GM12873 (cell line): ENCODE results near the gene HSD11B2.

Experiments used
- CTCF ChIP-seq: IDR thresholded peaks from 2 replicates; pipeline ENCODE4 v1.5.1; 2012; ENCODE audit warnings: low read depth, mild to moderate bottlenecking, moderate library complexity, low read length, control low read depth; ENCODE audit not compliant: insufficient read depth; ENCODE audit errors: missing control alignments

Gene HSD11B2

GRCh38 chr16:67415872-67416793 lies 14.8 kb upstream of the HSD11B2 start, which contains the start of gene ZDHHC1:
Gene ZDHHC1 (minus strand): TSS chr16:67416477. CDS start chr16:67407775, 8,702 bp downstream.
- peak; percentile 67 for TF ChIP-seq CTCF

GRCh38 chr16:67417333-67418061 lies 13.4 kb upstream of the HSD11B2 start:
- no peak for TF ChIP-seq CTCF

- TF ChIP-seq CTCF: no peak
Observed at GRCh38 chr16:67419502-67419901, 11.4 kb upstream of the HSD11B2 start.

- no peak for TF ChIP-seq CTCF
Observed at GRCh38 chr16:67419931-67420330, 11.0 kb upstream of the HSD11B2 start.

GRCh38 chr16:67421030-67421429 lies 9.9 kb upstream of the HSD11B2 start:
- TF ChIP-seq CTCF: no peak

- no peak for TF ChIP-seq CTCF
Observed at GRCh38 chr16:67423015-67423414, 7.9 kb upstream of the HSD11B2 start.

GRCh38 chr16:67423611-67424260 lies 7.2 kb upstream of the HSD11B2 start:
- TF ChIP-seq CTCF: no peak
